ENCODE data around the gene ARSK.

ARSK gene

DNA sequence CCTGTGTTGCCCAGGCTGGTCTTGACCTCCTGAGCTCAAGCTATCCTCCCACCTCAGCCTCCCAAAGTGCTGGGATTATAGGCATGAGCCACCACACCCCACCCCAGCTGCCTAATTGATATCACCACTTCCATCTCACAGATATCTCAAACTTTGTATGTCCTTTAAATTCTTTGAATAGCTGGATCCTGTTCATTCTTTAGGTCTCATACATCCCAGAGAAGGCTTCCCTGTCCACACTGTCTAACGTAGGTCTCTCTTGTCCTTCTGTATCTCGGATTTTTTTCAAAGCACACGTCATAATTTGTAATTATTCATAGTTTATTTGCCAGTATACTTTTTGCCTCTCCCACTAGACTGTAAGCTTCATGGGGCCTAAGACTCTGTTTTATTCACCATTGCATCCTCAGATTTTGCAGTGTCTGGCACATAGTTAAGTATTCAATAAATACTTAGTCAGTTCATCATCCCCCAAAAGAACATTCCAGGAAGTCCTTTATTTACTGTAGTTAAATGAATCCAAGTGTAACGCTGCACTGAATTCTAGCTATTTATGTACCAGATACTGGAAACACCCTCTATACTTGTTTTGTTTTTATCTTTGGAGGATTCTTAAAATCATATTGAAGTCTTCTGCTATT, 10.5 kb downstream of the ARSK start:
- DNase-seq = no peak

DNA sequence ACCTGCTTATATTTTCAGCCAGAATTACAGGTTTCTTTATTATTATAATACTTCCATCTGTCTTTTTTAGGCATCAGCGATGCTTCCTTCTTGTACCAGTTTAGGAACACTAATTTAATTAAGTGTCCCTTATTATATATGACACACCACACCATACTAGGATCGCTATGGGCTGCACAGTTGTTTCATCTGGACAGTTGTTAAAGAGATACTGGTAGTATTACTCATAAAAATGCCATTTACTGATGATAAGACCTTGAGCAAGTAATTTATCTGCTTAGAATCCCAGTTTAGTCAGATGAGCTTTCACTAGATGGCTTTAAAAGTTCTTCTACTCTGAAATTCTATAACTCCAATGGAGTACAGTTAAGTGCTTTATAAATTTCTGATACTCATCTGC, 17.1 kb downstream of the ARSK start:
- no peak for DNase-seq

DNA sequence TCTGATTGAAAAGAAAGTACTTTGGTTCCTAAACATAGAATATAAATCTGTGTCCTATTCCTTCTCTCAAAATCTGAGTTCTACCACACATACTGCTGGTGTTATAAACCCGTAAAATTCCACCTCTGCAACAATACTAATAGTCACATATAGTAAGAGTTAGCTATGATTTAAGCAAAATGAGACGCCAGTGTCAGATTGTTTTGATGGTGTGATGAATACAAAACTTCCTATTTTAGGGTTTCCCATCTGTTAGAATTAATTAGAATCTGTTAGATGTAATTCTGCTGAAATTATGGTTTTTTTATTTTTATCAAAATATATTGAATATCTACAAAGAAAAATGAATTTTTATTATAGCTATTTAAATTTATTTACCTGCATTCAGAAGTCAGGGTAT, 26.7 kb downstream of the ARSK start:
- no peak for DNase-seq

DNA sequence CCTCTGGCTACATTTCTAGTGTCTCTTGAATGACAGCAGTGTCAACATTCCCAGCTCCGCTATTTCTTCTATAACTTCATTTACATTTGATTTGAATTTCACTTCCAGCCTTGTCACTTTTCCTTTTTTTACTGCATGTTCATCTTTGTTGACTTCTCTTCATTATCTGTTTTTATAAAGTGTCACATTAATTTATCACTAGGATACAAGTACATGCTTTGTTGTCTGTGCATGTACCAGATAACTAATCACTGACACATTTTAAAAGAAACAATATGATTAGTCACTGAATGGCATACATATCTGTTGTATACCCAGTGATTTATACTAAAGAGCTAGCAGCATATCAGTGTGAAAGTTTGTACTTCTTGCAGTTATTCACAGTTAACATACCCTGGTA, 29.1 kb downstream of the ARSK start:
- DNase-seq = no peak

DNA sequence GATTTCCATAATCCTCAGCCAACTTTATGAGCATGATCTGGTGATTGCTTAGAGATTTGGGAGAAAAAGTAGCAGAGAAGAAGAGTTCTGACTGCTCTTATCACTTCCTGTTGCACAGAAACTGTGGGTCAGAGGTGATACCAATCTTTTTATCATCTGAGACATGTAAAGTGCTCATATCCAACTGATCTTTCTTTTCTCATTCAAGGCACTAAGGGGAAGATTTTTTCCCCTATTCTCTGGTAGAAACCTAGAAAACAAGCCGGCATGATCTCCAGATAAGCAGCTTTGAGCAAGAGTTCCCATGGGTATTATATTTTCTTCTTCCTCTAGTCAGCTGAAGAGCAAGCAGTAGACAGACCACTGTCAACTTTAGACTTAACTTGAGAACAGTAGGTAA, 36.0 kb downstream of the ARSK start:
- peak; percentile 3 for DNase-seq

DNA sequence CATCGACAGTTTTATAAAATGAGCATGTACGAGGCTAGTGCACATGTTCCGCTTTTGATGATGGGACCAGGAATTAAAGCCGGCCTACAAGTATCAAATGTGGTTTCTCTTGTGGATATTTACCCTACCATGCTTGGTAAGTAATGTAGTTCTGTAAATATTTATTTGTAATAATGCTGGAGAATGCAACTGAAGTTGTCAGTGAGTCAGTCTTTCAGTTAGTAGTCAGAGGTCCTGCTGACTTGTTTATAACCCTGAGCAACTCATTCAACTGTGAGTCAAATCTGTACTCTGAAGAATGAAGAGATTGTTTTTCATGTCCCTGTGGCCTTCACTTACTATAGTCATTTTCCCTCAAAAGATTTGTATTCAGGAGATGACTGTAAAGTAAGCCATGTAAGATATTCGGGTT, 36.6 kb downstream of the ARSK start:
- DNase-seq = no peak

DNA sequence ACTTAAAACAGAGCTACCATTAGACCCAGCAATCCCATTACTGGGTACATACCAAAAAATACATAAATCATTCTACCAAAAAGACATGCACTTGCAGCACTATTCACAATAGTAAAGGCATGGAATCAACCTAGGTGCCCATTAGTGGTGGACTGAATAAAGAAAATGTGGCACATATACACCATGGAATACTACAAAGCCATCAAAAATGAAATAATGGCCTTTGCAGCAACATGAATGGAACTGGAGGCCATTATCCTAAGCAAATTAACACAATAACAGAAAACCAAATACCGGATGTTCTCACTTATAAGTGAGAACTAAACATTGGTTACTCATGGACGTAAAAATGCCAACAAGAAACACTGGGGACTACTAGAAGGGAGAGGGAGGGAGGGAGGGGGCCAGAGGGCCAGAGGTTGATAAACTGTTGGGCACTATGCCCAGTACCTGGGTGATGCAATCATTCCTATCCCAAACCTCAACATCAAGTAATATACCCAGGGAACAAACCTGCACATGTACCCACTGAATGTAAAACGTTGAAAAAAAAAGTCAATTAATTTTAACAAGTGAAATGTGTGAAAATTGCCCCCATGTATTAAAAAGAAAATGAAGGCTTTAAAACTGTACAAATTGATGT, 40.5 kb downstream of the ARSK start:
- no peak for DNase-seq

DNA sequence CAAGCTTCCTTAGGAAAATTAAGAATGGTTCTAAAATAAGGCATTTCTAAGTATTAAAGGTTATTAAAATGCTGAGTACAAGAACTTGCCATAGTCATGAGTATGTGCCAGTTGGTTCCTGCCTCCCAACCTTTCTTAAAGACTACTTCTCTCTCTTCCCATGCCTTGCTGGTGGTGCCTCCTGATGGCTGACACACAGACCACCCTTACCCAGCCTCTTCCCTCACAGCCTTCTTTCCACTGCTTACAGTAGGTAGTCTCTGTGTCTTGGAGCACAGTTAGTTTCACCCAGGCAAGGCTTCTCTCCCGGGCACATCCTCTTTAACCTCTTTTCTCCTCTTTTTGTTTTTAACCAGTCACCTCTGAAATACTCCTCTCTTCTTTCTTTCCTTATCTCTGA, 44.4 kb downstream of the ARSK start:
- DNase-seq = no peak

DNA sequence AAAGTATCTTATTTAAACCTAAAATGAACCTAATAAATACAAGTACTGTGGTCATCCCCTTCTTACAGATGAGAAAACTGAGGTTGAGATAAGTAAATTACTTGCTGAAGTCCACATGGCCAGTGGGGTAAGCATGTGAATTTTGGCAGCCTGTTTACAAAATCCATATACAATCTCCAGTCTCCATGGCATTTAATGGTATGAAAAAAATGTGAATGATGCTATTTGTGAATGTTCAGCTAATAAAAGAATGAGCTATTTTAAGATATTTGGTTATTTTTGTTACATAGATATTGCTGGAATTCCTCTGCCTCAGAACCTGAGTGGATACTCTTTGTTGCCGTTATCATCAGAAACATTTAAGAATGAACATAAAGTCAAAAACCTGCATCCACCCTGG, 45.7 kb downstream of the ARSK start:
- DNase-seq = no peak

DNA sequence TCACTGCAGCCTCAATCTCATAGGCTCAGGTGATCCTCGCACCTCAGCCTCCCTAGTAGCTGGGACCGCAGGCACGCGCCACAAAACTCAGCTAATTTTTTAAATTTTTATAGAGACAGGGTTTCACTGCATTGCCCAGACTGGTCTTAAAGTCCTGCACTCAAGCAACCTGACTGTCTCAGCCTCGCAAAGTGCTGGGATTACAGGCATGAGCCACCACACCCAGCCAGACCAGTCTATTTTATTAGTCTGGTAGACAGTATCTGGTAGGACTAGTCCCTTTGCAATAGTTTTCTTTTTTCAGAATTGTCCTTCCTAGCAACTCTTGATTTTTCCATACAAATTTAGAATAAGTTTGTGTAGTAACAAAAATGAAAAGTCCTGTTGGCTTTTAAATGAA, 50.9 kb downstream of the ARSK start:
- no peak for DNase-seq

DNA sequence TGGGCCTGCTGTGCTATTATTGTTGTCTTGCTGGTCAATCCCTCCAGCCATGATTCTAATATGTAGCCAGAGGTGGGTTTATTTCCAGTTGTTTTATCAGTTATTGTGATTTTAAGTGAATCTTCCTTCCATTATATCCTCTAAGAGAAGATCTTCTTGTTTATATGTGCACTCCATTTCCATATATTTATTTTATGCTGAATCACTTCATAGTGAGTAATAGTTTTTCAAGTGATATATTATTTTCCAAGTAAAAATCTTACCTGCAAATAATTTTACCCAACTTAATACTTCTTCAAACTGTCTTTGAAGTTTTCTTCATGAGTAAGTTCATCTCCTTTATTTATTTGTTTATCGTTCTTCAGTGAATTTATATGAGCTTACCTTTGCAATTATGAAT, 51.5 kb downstream of the ARSK start:
- no peak for DNase-seq

DNA sequence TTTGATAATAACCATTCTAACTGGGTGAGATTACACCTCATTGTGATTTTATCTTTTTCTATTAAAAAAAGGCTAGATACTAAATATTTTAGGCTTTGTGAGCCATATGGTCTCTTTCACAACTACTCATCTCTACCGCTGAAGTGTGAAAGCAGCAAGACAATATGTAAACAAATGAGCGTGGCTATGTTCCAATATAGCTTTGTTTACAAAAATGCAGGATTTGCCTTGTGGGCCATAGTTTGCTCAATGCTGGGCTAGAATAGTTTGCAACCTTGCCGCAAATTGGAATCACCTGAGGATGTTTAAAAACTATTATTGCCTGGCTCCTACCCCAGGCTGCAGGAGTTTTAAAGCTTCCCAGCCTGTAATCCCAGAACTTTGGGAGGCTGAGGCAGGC, 54.8 kb downstream of the ARSK start:
- no peak for DNase-seq

DNA sequence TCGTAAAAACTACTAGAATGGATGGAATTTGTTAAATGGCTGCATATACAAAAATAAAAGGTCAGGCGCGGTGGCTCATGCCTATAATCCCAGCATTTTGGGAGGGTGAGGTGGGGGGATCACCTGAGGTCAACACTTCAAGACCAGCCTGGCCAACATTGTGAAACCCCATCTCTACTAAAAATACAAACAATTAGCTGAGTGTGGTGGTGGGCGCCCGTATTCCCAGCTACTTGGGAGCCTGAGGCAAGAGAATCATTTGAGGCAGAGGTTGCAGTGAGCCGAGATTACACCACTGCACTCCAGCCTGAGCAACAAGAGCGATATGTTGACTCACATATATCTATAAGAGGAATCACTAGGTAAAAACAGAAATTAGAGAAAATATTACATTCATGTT, 55.6 kb downstream of the ARSK start:
- DNase-seq = no peak

DNA sequence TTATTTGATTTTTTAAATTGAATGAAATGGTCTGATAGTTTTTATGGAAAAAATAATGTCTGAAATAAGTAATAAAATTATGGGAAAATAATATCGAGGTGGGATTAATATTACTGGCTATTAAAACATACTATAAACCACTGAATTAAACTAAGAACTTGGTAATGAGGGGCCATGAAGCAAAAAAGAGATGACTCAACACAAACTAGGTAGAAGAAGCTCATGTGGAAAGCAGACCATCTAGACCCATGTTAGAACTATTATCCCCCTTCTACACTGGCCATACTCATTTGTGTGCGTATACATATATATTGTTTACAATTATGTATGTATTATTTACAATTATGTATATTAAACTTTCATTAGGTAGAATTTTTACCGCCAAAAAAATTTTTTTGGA, 56.5 kb downstream of the ARSK start:
- DNase-seq = no peak

DNA sequence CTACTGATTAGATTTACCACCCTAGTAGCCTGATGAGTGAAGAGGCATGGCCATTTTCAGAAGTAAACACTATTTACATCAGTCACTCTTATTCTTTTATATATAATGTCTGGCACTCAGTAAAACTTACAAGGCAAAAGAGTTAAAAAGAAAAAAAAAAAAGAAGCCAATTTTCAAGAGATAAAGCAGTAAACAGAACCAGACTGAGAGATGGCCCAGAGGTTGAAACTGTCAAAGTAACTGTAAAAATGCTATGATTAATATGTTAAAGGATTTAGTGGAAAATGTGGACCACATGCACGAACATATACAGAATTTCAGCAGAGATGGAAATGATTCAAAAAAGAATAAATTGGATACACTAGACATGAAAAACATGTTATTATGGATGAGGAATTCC, 58.6 kb downstream of the ARSK start:
- DNase-seq = no peak

DNA sequence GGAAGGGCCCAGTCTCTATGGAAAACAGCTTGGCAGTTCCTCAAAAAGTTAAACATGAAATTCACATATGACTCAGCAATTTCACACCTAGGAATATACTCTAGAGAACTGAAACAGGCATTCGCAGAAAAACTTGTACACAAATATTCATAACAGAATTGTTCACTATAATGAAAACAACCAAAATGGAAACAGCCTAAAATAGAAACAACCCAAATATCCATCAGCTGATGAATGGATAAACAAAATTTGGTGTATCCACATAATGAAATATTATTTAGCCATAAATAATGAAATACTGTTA, 60.2 kb downstream of the ARSK start:
- no peak for DNase-seq

DNA sequence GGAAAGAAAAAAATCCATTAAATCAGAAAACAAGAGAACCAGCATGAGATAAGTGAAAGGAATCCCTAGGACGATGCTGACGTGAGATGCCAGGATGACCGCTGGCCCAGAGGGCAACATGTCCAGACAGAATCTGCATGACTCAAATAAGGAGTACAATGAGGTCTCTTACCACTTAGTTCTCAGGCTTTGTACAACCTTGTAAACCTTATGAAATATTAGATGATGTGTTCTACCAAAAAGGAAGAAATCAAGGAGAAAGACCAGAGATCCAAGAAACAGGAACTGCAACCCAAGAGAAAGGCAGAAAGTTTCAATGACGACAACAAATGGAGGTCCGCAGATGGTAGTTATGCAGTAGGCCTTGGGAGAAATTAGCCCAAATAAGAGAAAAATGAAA, 62.2 kb downstream of the ARSK start:
- no peak for DNase-seq

DNA sequence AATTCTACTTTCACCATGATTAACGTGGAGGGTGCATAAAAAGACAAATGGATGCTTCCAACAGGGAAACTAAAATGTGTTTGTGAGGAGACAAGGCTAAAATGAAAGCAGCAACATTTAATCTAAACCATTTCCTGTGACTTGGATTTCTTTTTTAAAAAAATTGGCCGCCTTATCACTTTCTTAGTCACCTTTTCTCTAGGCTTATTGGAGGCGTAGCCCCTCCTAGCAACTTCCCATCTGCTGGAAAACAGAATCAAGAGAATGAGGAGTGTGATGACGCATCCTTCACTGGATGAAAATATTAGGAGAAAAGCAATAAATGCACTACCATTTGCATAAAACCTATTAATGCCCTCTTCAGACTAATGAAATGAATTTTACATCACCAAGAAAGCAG, 64.2 kb downstream of the ARSK start:
- no peak for DNase-seq

DNA sequence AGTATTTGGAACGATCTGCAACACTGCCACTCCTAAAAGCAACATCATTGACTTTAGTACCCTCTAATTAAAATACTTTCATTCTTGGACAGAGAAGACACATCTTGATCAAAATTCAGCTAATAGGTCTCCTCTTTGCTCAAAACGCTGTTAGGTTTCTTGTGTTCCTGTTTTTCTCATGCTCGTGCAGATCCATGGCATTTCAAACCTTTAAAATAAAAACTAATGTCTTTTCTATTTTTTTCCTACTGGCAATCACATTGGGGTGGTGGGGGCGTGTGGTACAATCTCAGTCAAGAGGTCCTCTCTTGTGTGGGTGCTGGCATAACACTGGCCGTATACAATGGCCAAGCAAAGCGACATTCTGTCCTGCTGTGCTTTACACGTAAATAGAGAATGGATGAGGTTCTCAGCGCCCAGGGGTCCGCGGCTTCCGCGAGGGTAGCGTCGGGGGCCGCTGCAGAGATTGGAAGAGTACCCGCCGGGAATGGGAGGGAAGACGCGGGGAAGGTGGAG, 64.7 kb downstream of the ARSK start:
- DNase-seq = no peak

DNA sequence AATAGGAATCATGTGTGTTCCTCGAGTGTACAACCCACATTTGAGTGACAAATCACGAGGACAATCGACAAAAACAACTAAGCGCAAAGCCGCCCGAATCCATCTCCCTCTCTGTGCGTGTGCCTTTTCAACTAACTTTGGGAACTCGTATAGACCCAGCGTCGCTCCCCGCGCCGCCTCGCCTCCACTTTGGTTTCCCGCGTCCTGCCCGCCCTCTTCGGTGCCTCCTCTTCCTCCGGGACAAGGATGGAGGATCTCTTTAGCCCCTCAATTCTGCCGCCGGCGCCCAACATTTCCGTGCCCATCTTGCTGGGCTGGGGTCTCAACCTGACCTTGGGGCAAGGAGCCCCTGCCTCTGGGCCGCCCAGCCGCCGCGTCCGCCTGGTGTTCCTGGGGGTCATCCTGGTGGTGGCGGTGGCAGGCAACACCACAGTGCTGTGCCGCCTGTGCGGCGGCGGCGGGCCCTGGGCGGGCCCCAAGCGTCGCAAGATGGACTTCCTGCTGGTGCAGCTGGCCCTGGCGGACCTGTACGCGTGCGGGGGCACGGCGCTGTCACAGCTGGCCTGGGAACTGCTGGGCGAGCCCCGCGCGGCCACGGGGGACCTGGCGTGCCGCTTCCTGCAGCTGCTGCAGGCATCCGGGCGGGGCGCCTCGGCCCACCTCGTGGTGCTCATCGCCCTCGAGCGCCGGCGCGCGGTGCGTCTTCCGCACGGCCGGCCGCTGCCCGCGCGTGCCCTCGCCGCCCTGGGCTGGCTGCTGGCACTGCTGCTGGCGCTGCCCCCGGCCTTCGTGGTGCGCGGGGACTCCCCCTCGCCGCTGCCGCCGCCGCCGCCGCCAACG, 65.3 kb downstream of the ARSK start, which contains the start of gene GPR150:
Gene GPR150 (plus strand): TSS at position 58 of the 840 bp plus-strand sequence. CDS start 189 bp downstream, at position 247.
- DNase-seq = peak; percentile 63

DNA sequence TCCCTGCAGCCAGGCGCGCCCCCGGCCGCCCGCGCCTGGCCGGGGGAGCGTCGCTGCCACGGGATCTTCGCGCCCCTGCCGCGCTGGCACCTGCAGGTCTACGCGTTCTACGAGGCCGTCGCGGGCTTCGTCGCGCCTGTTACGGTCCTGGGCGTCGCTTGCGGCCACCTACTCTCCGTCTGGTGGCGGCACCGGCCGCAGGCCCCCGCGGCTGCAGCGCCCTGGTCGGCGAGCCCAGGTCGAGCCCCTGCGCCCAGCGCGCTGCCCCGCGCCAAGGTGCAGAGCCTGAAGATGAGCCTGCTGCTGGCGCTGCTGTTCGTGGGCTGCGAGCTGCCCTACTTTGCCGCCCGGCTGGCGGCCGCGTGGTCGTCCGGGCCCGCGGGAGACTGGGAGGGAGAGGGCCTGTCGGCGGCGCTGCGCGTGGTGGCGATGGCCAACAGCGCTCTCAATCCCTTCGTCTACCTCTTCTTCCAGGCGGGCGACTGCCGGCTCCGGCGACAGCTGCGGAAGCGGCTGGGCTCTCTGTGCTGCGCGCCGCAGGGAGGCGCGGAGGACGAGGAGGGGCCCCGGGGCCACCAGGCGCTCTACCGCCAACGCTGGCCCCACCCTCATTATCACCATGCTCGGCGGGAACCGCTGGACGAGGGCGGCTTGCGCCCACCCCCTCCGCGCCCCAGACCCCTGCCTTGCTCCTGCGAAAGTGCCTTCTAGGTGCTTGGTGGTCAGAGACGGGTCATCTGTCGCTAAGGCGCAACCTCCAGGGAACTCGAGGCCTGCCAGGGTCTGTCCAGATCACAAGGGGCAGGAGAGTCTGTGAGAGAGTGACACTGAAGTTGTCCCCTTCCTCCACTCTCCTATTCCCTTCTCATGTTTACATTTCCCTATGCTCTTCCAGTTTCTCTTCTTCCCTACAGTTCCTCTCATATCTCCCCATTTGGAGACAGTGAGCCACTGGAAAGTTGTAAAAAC, 66.3 kb downstream of the ARSK start:
- peak; percentile 36 for DNase-seq

DNA sequence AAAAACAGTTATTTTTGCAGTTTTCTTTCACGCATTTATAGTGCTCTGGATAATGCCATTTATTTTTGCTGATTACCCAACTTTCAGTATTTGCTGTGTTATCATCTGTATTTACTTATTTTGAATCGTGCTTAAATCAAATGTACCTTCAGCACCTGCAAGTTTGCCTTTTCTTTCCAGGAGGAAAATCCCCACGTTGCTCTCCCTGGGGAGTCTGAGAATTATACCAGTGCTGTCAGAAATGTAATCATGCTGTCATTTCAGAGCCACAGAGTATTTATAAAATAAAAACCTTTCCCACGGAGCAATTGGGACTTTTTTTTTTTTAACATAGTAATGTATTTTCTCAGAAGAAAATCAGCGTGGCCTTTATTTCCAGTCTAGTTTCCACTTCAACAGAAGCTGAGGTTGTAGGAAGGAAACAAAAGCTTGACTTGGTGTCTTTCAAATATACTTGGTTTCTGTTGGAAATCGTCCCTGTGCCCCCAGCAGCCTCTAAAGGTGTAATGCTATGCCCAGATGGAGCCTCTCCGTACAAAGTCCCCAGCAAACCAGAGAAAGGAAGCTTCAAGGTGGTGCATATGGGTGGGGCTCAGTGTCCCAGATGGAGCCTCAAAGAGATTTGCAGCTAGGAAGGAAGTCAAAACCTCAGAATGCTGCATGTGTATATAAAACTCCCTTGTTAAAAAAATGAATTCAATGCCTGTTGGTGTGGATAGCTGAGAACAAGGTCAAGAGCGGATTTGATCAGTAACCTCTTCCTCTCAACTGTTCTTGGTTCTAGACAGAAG, 67.1 kb downstream of the ARSK start:
- DNase-seq = peak; percentile 65

Data from CD4-positive, alpha-beta T cell treated with Interleukin-12 subunit alpha and Interleukin-12 subunit beta, for 1 hour (primary cell).